Nephron (organoid): Measurements from ENCODE around the gene FMNL2.

Source experiments
- H3K27ac Mint-ChIP-seq, 3 experiments: 2 replicates each; pipeline ENCODE4 v1.8.0; 2020; ENCODE audit warnings: mixed read lengths in 3 of 3, mild to moderate bottlenecking in 2 of 3, moderate library complexity in 1 of 3
- H3K27me3 Mint-ChIP-seq: 2 replicates; pipeline ENCODE4 v1.8.0; 2021; ENCODE audit warnings: low read depth, mild to moderate bottlenecking, moderate library complexity, mixed read lengths
- H3K36me3 Mint-ChIP-seq: 2 replicates; pipeline ENCODE4 v1.8.0; 2020; ENCODE audit warnings: low read depth, mixed read lengths
- H3K4me1 Mint-ChIP-seq: 2 replicates; pipeline ENCODE4 v1.8.0; 2020; ENCODE audit warnings: mixed read lengths
- H3K4me3 Mint-ChIP-seq, 3 experiments: 2 replicates each; pipeline ENCODE4 v1.8.0; 2020; ENCODE audit warnings: mild to moderate bottlenecking in 3 of 3, mixed read lengths in 3 of 3, moderate library complexity in 2 of 3
- H3K9me3 Mint-ChIP-seq: 2 replicates; pipeline ENCODE4 v1.8.0; 2020; ENCODE audit warnings: mixed read lengths
- CTCF ChIP-seq, 3 experiments: fragments of 200-600 bp; sonication (generic); IDR thresholded peaks; one replicate each; pipeline ENCODE4 v1.5.0; 2021; ENCODE audit warnings: antibody characterized with exemption in 3 of 3; ENCODE audit not compliant: unreplicated experiment in 3 of 3

The FMNL2 gene

GRCh38 chr2:152389483-152389882 is 54.5 kb downstream of the FMNL2 start:
- Mint-ChIP-seq H3K27ac (no peak overlapping the region), H3K9me3 (no peaks in the 10 kb centered on the region), H3K36me3 (peaks cover 18% of the 10 kb centered on the region), H3K4me3 (no peak overlapping the region), H3K4me1 (peaks cover 33% of the 10 kb centered on the region), H3K27me3 (no peaks in the 10 kb centered on the region)
- TF ChIP-seq CTCF (IDR thresholded peaks at IDR 0.05; ENCODE audit: unreplicated experiment in 3 of 3), result no peak

DNA sequence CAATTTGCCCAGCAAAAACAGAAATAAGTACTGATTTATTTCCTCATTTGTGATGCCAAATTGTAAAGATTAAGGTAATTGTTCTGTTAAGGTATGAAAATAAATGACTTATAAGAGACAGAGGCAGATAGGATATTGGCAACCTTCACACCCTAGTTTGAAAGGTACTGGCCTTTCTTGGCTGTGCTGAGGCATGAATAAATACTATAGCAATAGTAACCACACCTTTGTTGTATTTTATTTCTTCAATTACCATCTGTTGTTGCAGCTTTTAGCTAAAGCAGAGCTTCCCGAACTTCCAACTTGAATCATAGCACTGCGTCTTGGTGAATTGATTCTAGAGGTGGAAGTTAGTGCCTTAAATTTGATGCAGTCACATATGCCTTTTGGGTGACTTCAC is 55.9 kb downstream of the FMNL2 start:
- Mint-ChIP-seq H3K27ac (no peak overlapping the region), H3K4me1 (peaks cover 27% of the 10 kb centered on the region), H3K36me3 (peaks cover 18% of the 10 kb centered on the region), H3K4me3 (no peak overlapping the region), H3K27me3 (no peaks in the 10 kb centered on the region), H3K9me3 (no peaks in the 10 kb centered on the region)
- TF ChIP-seq CTCF (IDR thresholded peaks at IDR 0.05; ENCODE audit: unreplicated experiment in 3 of 3), result no peak

DNA sequence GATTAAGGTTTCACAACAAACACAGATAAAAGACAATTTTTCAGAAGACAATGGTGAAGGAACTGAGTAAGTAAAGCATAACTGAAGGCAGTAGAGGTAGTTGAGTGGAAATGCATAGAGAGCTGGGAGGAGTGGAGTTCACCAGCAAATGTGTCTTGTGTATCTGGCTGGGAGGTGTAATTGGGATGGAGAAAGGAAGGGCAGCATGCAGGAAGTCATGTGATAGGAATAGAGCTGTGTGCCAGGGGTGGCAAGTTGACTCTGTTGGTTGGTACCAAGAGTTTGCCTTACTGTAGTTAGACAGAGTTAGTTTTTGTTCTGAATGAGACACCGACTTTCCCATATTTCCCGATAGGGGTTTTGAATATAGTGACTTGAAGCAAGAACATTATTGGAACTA is 56.3 kb downstream of the FMNL2 start:
- H3K27ac Mint-ChIP-seq, result no peak overlapping the region

DNA sequence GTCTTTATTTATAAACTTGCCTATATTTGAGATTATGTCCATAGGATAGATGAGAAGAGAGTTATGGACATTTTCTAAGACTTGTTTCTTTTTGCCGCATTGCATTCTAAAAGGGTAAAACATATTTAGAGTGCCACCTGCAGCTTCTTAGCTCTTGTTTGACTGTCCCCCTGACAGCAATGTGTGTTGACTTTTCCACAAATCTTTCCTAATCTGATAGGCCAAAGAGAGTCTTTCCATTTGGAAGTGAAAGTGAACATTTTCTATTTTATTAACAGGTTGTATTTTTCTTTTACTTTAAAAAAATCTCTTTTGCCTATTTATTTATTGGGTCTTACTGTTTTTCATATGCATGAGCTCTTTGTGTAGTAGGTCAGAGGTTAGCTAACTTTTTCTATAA is 58.4 kb downstream of the FMNL2 start:
- no peak overlapping the region for H3K4me3 Mint-ChIP-seq
- no peak overlapping the region for H3K27ac Mint-ChIP-seq
- H3K27me3 Mint-ChIP-seq, result no peaks in the 10 kb centered on the region
- no peak for TF ChIP-seq CTCF (IDR thresholded peaks at IDR 0.05; ENCODE audit: unreplicated experiment in 3 of 3)
- H3K36me3 Mint-ChIP-seq, result peaks cover 13% of the 10 kb centered on the region
- peaks cover 29% of the 10 kb centered on the region for H3K4me1 Mint-ChIP-seq
- no peaks in the 10 kb centered on the region for H3K9me3 Mint-ChIP-seq

More for the DNA sequence above, 56.3 kb downstream of the FMNL2 start:
- no peak overlapping the region for H3K4me3 Mint-ChIP-seq
- TF ChIP-seq CTCF (IDR thresholded peaks at IDR 0.05; ENCODE audit: unreplicated experiment in 3 of 3), result no peak
- no peaks in the 10 kb centered on the region for H3K9me3 Mint-ChIP-seq
- peaks cover 18% of the 10 kb centered on the region for H3K36me3 Mint-ChIP-seq
- peaks cover 27% of the 10 kb centered on the region for H3K4me1 Mint-ChIP-seq
- H3K27me3 Mint-ChIP-seq, result no peaks in the 10 kb centered on the region

DNA sequence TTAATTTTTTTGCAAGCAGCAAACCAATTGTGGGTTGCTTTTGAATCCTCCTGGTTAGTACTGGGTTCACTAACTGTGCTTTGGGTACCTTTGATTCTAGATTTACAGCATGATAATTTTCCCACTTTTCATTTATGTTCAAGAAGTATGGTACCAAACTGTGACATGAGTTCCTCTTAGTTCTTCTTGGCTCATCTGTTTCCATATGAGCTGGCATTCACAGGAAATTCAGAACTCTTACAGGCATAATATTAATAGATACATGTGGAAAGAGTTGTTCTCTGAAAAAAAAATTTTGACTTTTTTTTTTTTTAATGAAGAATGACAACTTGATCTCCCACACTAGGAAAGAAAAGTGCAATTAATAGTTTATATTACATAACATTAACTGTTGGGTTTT is 59.4 kb downstream of the FMNL2 start:
- H3K36me3 Mint-ChIP-seq, result peaks cover 11% of the 10 kb centered on the region
- H3K9me3 Mint-ChIP-seq, result no peaks in the 10 kb centered on the region
- H3K27me3 Mint-ChIP-seq, result no peaks in the 10 kb centered on the region
- H3K4me1 Mint-ChIP-seq, result peaks cover 36% of the 10 kb centered on the region
- TF ChIP-seq CTCF (IDR thresholded peaks at IDR 0.05; ENCODE audit: unreplicated experiment in 3 of 3), result no peak
- H3K4me3 Mint-ChIP-seq, result no peak overlapping the region
- no peak overlapping the region for H3K27ac Mint-ChIP-seq

DNA sequence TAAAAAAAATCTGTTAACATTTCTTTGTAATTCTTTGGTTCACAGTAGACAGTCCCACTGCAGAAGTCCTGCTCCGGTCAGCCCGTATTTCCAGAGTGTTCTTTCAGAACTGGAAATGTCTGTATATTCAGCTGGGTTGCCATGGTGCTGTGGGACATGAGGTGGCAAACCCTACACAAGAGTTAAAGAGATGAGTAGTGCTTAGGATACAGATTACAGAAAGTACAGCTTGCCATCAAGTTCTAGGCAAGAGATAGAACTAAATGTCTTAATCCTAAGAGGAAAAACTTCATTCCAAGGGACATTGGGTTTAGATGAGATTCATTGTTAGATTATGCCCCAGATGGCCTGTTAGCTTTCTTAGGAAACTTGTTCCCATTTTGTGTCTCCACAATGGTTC is 60.1 kb downstream of the FMNL2 start:
- no peak overlapping the region for H3K4me3 Mint-ChIP-seq
- no peaks in the 10 kb centered on the region for H3K9me3 Mint-ChIP-seq
- peaks cover 42% of the 10 kb centered on the region for H3K4me1 Mint-ChIP-seq
- peak overlapping the region in 1 of 3 experiments; percentile 31 for H3K27ac Mint-ChIP-seq
- TF ChIP-seq CTCF (IDR thresholded peaks at IDR 0.05; ENCODE audit: unreplicated experiment in 3 of 3), result no peak
- H3K36me3 Mint-ChIP-seq, result peaks cover 3% of the 10 kb centered on the region
- H3K27me3 Mint-ChIP-seq, result peaks cover 3% of the 10 kb centered on the region
